T-helper 22 cell (primary cell): Measurements from ENCODE around the gene TNXB.
"Not testable (repeated sequence)": the region's sequence is repeated elsewhere in the genome, so short reads cannot be mapped to it uniquely, and the experiment has no call there.

Experiments
- DNase-seq: peaks from one replicate; pipeline ENCODE4 v3.0.0-alpha.2; 2020; ENCODE audit warnings: low read depth

Gene TNXB

DNA sequence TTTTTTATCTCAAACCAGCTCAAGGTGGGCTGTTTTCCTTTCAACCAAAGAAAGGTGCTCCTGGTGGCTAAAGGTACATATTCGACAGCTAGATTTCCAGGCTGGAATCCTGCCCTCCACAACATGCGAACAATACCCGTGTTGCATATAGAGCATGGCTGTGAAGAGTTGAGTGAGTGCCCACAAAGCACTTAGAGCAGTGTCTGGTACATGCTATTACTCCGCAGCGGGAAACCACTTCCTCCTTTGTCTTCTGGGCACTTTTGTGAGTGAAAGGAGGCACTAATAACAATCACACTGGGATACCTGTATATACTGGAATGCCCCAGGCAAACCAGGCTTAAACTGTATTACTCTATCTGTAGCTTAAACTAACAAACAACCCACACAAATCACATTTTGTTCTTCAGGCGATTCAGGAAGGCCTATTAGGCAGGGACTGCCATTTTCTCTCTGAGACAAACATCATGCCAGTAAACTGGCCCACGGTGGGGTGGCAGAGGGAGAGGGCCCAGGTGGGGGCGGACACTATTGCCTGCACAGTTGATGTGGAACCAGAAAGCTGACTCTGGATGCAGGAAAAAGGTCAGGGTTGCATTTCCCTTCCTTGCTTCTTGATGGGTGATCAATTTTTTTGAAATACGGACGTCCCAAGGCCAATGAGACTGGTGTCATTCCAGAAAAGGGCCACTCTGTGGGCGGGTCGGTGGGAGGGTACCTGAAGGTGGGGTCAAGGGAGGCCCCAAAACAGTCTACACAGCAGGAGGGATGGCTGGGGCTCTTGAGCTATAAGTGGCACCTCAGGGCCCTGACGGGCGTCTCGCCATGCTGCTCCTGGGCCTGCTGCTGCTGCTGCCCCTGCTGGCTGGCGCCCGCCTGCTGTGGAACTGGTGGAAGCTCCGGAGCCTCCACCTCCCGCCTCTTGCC is 71.3 kb downstream of the TNXB start, which contains the start of gene CYP21A2:
Gene CYP21A2, plus strand, starts transcription at position 818 of the 927 bp plus-strand sequence. Its CDS starts 8 bp downstream, at position 826.
- not testable (repeated sequence) for DNase-seq

DNA sequence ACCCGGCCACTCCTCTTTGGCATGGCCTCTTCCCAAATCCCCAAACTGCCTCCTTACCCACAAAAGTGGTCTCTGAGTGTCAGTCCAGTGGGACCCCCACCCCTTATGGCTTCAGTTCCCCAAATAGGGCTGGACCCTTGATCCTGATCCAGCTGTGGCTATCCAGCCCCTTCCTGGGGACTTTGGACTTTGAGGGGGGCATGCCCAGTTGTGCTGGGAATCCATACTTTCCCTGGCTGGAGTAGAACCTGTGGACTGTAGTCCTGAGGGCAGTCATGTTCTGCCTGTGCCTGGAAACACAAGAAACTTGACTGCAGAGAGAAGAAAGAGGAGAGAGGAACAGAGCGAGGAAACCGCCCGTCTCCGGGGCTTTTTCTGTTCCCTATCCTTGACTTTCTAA is 72.0 kb downstream of the TNXB start:
- DNase-seq = not testable (repeated sequence)

DNA sequence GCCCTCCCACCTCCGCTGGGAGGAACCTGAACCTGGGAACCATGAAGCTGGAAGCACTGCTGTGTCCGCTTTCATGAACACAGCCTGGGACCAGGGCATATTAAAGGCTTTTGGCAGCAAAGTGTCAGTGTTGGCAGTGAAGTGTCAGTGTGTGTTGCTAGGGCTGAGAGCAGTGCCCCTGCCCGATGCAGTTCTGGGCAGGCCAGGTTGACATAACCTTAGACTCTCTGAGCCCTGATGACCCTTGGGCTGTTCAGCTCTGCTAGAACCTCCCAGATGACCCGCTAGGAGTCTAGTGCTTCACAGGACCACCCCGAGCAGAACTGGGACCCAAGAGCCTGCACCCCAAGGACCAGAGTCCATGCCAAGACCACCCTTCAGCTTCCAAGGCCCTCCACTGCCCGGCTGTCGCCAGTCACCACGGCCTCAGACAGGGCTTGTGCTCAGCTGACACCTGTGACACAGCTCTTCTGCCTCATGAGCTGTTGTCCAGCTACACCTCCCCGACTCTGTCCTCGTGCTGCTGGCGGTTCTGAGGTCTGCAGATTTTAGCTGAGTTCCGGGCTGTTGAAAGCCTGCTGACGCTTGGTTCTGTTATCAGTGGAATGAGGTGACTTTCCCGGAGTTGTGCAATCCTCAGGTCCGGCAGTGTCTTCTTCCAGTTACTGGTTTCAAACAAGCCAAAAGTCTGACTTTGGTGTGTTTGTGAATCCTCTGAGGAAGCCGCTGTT is 73.7 kb downstream of the TNXB start:
- not testable (repeated sequence) for DNase-seq

- not testable (repeated sequence) for DNase-seq
These were observed 79.6 kb downstream of the TNXB start for GRCh38 chr6:32029553-32029952.

GRCh38 chr6:32028631-32029030 is 80.5 kb downstream of the TNXB start:
- DNase-seq = not testable (repeated sequence)

GRCh38 chr6:32022100-32022499 is 87.0 kb downstream of the TNXB start:
- not testable (repeated sequence) for DNase-seq

GRCh38 chr6:32014547-32014946 is 94.6 kb downstream of the TNXB start, which contains the start of gene C4B:
Gene C4B (plus strand): TSS chr6:32014795. CDS start chr6:32014846, 51 bp downstream.
- DNase-seq = not testable (repeated sequence)

DNA sequence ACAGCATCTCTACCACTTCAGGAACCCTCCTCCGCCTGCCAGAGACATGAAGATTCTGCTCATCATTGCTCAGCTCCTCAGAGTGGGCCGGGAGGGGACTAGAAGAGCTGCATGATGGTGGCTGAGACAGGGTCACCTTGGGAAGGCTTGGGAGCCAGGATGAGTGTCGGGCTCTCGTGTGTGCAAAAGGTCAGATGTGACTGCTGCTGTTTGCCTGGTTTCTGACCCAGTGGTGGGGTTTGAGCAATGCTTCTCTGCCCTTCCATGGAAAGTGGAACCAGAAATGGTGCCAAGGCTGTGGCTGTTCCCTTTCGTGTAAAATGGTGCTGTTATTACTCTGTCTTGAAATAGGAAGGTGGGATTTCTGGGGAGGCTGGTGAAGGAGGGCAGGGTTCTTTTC is 95.4 kb downstream of the TNXB start:
- DNase-seq = not testable (repeated sequence)

DNA sequence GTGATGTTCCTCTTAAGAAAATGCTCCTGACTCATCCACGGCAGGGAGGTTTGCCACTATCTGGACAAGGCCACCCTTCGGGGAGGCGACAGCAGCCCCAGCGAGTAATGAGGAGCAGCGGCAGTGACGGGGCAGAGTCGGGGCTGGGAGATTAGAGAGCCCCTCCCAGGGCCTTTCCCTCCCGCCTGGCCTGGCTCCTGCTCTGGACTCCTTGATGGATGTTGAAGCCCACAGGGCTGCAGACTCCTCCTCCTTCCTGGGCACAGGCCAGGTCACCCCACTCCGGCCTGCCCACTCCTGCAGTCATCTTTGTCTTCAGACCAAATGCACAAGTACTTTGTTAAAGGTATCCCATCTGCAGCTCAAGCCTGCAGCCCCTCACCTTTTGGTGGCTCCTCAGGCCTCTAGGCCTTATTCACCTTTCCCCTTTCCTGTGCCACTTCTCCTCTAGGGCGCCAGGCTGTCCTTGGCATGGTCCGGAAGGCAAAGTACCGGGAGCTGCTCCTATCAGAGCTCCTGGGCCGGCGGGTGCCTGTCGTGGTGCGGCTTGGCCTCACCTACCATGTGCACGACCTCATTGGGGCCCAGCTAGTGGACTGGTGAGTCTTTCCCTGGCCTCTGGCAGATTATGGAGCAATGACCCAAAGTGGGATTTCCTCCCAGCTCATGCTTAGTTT is 96.1 kb downstream of the TNXB start:
- DNase-seq = not testable (repeated sequence)

DNA sequence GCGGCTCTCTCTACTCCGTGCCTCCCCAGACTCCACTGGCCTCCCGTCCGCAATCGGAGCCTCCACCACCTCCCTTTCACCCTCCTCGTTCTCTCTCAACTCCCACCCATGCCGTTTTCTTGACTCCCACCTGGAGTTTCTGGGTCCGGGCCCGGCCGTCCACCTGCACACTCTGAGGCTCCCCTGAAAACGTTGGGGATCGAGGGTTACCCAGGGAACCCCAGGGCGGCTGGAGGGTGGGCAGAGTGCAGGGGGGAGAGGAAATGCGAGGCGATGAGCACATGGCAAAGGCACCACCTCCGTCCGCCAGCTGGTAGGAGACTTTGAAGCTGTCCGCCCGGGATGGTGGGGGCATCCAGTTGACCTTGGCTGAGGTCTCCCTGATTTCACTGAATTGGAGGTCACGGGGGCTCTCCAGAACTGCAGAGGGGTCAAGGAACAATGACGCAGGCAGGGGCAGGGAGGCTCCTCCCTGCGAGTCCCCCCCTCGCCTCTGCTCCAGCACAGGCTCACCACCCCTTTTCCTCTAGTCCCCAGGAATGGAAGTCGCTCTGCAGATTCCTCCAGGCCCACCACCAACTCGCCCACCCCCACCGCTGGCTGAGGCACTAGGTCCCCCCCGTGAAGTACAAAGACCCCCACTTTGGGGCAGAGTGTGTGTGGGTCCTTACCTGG is 98.1 kb downstream of the TNXB start:
- DNase-seq = not testable (repeated sequence)

GRCh38 chr6:32009537-32009936 is 99.6 kb downstream of the TNXB start:
- DNase-seq = not testable (repeated sequence)

DNA sequence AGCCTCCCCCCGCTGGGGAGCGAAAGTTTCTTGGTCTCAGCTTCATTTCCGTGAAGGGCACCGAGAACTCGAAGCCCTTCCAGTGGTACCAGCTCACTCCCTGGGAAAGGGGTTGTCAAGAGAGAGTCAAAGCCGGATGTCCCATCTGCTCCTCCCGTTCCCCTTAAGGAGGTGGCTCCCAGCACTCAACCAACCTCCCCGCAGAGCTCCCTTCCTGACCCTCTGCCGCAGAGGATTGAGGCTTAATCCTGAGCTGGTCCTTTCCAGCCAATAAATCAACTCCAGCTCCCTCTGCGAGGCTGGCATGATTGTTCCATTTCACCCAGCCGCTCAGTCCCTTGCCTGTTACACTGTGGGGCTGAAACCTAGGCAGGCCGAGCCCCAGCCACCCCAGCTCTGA is 100.5 kb downstream of the TNXB start:
- DNase-seq = not testable (repeated sequence)

GRCh38 chr6:32008037-32008436 is 101.1 kb downstream of the TNXB start:
- DNase-seq = not testable (repeated sequence)

DNA sequence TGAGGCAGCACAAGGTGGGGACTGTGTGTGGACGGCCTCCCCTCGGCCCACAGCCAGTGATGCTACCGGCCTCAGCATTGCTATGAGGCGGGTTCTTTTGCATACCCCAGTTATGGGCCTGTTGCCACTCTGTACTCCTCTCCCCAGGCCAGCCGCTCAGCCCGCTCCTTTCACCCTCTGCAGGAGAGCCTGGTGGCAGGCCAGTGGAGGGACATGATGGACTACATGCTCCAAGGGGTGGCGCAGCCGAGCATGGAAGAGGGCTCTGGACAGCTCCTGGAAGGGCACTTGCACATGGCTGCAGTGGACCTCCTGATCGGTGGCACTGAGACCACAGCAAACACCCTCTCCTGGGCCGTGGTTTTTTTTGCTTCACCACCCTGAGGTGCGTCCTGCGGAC is 102.1 kb downstream of the TNXB start:
- not testable (repeated sequence) for DNase-seq

DNA sequence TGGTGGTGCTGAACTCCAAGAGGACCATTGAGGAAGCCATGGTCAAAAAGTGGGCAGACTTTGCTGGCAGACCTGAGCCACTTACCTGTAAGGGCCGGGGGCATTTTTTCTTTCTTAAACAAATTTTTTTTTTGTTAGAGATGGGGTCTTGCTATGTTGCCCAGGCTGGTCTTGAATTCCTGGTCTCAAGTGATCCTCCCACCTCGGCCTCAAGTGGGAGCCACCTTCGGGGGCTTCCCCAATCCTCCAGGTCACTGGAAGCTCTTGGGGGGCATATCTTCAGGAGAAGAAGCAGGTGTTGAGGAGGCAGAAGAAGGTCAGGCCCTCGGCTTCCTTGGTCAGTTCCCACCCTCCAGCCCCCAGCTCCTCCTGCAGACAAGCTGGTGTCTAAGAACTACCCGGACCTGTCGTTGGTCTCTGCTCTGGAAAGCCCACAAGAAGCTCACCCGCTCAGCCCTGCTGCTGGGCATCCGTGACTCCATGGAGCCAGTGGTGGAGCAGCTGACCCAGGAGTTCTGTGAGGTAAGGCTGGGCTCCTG is 103.1 kb downstream of the TNXB start:
- DNase-seq = not testable (repeated sequence)

- not testable (repeated sequence) for DNase-seq
These were observed 103.6 kb downstream of the TNXB start for GRCh38 chr6:32005538-32005880.

GRCh38 chr6:32004864-32005537 is 104.1 kb downstream of the TNXB start:
- not testable (repeated sequence) for DNase-seq

- DNase-seq = not testable (repeated sequence)
These were observed 104.7 kb downstream of the TNXB start for GRCh38 chr6:32004393-32004792.

GRCh38 chr6:32003301-32003700 is 105.8 kb downstream of the TNXB start:
- not testable (repeated sequence) for DNase-seq

DNA sequence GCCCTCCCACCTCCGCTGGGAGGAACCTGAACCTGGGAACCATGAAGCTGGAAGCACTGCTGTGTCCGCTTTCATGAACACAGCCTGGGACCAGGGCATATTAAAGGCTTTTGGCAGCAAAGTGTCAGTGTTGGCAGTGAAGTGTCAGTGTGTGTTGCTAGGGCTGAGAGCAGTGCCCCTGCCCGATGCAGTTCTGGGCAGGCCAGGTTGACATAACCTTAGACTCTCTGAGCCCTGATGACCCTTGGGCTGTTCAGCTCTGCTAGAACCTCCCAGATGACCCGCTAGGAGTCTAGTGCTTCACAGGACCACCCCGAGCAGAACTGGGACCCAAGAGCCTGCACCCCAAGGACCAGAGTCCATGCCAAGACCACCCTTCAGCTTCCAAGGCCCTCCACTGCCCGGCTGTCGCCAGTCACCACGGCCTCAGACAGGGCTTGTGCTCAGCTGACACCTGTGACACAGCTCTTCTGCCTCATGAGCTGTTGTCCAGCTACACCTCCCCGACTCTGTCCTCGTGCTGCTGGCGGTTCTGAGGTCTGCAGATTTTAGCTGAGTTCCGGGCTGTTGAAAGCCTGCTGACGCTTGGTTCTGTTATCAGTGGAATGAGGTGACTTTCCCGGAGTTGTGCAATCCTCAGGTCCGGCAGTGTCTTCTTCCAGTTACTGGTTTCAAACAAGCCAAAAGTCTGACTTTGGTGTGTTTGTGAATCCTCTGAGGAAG is 106.4 kb downstream of the TNXB start:
- DNase-seq = not testable (repeated sequence)
